ENCODE measurements around the gene KIAA1614. TPM values are rescaled to one million over a fixed set of nuclear protein-coding genes. Genes with fewer than 3 reads are reported as not detected.

Gene KIAA1614
- polyA plus RNA-seq, 1 donor (not counting 4 experiments of a cell fraction or from before 2014, with no cell fraction given), result 0.03 TPM

DNA sequence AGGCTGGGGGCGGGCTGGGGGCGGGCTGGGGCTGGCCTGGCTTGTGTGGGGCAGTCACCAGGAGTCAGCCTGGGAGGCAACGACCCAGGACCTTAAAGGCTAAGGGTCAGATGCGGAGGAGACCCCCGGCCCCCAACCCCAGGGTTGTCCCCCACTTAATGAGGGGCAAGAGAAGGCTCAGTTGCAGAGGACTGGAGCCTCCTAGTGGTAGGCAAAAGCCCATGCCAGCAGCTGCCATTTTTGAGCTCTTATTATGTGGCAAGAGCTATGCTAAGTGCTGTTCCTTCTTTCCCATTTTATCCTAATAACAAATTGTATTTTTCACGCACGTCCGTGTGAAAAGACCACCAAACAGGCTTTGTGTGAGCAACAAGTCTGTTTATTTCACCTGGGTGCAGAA is 8.0 kb downstream of the KIAA1614 start:
- dilution Hi-C loops (cut with MboI; ENCODE audit: extremely low pct_ligation_motif_present, low sequenced_read_pairs), result no loop called here
- no peak overlapping the region for H3K4me3 ChIP-seq (ENCODE audit: control insufficient read depth in 2 of 3, extremely low read depth in 1 of 3, insufficient read depth in 2 of 3, low read depth in 1 of 3, low read length in 3 of 3)
- no peaks in the 10 kb centered on the region for H3K9me3 ChIP-seq (ENCODE audit: control insufficient read depth, low read depth, low read length)
- FAIRE-seq (no peak), DNase-seq (ENCODE audit: low read depth, low spot score) (no peak)
- TF ChIP-seq, protein P1, sequence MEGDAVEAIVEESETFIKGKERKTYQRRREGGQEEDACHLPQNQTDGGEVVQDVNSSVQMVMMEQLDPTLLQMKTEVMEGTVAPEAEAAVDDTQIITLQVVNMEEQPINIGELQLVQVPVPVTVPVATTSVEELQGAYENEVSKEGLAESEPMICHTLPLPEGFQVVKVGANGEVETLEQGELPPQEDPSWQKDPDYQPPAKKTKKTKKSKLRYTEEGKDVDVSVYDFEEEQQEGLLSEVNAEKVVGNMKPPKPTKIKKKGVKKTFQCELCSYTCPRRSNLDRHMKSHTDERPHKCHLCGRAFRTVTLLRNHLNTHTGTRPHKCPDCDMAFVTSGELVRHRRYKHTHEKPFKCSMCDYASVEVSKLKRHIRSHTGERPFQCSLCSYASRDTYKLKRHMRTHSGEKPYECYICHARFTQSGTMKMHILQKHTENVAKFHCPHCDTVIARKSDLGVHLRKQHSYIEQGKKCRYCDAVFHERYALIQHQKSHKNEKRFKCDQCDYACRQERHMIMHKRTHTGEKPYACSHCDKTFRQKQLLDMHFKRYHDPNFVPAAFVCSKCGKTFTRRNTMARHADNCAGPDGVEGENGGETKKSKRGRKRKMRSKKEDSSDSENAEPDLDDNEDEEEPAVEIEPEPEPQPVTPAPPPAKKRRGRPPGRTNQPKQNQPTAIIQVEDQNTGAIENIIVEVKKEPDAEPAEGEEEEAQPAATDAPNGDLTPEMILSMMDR (optimal IDR thresholded peaks at IDR 0.05 in 1 of 3, IDR thresholded peaks at IDR 0.05 in 1 of 3, conservative IDR thresholded peaks at IDR 0.05 in 1 of 3; ENCODE audit: extremely low read depth in 1 of 3, insufficient read depth in 2 of 3, low read length in 3 of 3), result peak in 2 of 3 experiments; percentile 42 to 47
- TF ChIP-seq EZH2 (IDR thresholded peaks at IDR 0.05; ENCODE audit: low read length), result no peak
- peaks cover 18% of the 10 kb centered on the region for H3K4me1 ChIP-seq (ENCODE audit: control insufficient read depth, extremely low read depth, insufficient read depth, low read length)
- H3K4me2 ChIP-seq (ENCODE audit: control insufficient read depth, extremely low read depth, insufficient read depth, low read depth, low read length), result no peak overlapping the region
- H3K27ac ChIP-seq (ENCODE audit: control insufficient read depth, insufficient read depth, low read length), result no peak overlapping the region
- peaks cover 11% of the 10 kb centered on the region for H3K27me3 ChIP-seq (ENCODE audit: control insufficient read depth, extremely low read depth, insufficient read depth, low read length)
- no peak overlapping the region for H2AFZ ChIP-seq (ENCODE audit: control insufficient read depth, low read length)
- no peak overlapping the region for H3K9ac ChIP-seq (ENCODE audit: control insufficient read depth, extremely low read depth, insufficient read depth, low read length)
- H3K36me3 ChIP-seq (ENCODE audit: control insufficient read depth in 2 of 2, extremely low read depth in 1 of 2, insufficient read depth in 2 of 2, low read length in 2 of 2), result no peaks in the 10 kb centered on the region
- H3K79me2 ChIP-seq (ENCODE audit: control insufficient read depth, insufficient read depth, low read length), result no peaks in the 10 kb centered on the region
- H3K9me1 ChIP-seq (ENCODE audit: control insufficient read depth, extremely low read depth, insufficient read depth, low read length), result peaks cover 2% of the 10 kb centered on the region
- H4K20me1 ChIP-seq (ENCODE audit: control insufficient read depth, extremely low read depth, insufficient read depth, low read length), result no peaks in the 10 kb centered on the region

DNA sequence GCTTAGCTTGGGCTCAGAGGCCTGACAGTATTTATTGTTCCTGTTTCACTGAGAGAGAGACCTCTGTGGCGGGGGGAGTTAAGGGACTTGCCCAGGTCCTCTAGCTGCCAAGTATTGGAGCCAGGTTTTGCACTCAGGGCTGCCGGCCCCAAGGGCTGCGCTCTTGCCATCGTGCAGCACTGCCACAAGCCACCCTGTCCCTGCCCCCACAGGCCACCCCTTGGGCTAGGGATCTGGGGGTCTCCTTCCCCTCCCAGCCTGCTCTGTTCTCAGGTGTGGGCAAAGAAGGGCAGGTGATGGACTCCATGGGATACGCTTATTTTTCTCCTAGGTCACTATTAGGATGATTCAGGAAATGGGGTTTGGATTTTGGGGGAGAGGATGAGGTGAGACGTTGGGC is 8.7 kb downstream of the KIAA1614 start:
- no peak for DNase-seq (ENCODE audit: low read depth, low spot score)
- H3K4me3 ChIP-seq (ENCODE audit: control insufficient read depth in 2 of 3, extremely low read depth in 1 of 3, insufficient read depth in 2 of 3, low read depth in 1 of 3, low read length in 3 of 3), result no peak overlapping the region
- no peaks in the 10 kb centered on the region for H3K36me3 ChIP-seq (ENCODE audit: control insufficient read depth in 2 of 2, extremely low read depth in 1 of 2, insufficient read depth in 2 of 2, low read length in 2 of 2)
- H2AFZ ChIP-seq (ENCODE audit: control insufficient read depth, low read length), result no peak overlapping the region
- H3K79me2 ChIP-seq (ENCODE audit: control insufficient read depth, insufficient read depth, low read length), result no peaks in the 10 kb centered on the region
- no peak overlapping the region for H3K27ac ChIP-seq (ENCODE audit: control insufficient read depth, insufficient read depth, low read length)
- TF ChIP-seq, protein P1 (optimal IDR thresholded peaks at IDR 0.05 in 1 of 3, IDR thresholded peaks at IDR 0.05 in 1 of 3, conservative IDR thresholded peaks at IDR 0.05 in 1 of 3; ENCODE audit: extremely low read depth in 1 of 3, insufficient read depth in 2 of 3, low read length in 3 of 3), result no peak
- TF ChIP-seq EZH2 (IDR thresholded peaks at IDR 0.05; ENCODE audit: low read length), result no peak
- peaks cover 18% of the 10 kb centered on the region for H3K4me1 ChIP-seq (ENCODE audit: control insufficient read depth, extremely low read depth, insufficient read depth, low read length)
- FAIRE-seq, result no peak
- H3K27me3 ChIP-seq (ENCODE audit: control insufficient read depth, extremely low read depth, insufficient read depth, low read length), result peaks cover 4% of the 10 kb centered on the region
- no peaks in the 10 kb centered on the region for H3K9me3 ChIP-seq (ENCODE audit: control insufficient read depth, low read depth, low read length)
- peaks cover 2% of the 10 kb centered on the region for H3K9me1 ChIP-seq (ENCODE audit: control insufficient read depth, extremely low read depth, insufficient read depth, low read length)
- dilution Hi-C loops (cut with MboI; ENCODE audit: extremely low pct_ligation_motif_present, low sequenced_read_pairs), result no loop called here
- no peaks in the 10 kb centered on the region for H4K20me1 ChIP-seq (ENCODE audit: control insufficient read depth, extremely low read depth, insufficient read depth, low read length)
- no peak overlapping the region for H3K9ac ChIP-seq (ENCODE audit: control insufficient read depth, extremely low read depth, insufficient read depth, low read length)
- no peak overlapping the region for H3K4me2 ChIP-seq (ENCODE audit: control insufficient read depth, extremely low read depth, insufficient read depth, low read depth, low read length)
